ENCODE data around the gene ACADSB.

The ACADSB gene

DNA sequence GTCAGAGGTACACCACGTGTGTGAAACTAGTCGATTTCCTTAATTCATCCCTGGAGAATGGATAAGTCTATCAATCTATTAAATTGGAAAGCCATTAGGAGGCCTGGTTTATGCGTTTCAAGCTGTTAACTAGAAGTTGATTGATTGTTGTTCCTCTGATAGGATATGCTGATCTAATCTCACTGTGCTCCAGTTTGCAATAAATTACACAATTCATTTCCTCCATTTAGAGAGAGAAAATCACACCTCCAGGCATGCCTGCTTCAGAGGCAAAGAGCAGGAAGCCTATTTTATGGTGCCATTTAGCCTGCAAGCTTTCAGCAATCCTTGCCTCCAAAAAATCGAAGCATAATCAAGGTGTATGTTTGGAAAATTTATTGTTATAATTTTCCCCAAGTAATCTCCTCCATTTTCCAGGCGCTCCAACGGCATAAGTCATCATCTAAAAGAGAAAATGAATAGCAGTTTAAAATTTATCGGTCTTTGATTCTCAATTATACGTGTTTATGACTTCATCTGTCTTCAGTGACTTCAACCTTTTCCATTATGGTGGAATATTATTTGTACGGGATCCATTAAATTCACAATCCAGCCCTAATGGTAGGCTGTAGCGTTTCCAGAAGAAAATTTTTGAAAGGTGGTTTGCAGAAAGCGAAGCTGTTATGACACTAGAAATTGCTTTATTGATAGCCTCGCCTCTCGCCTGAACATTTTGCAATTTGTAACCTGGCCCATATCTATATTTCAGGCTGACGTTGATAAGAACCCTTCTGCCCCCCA, 84.0 kb downstream of the ACADSB start:
- DNase-seq: no peak
- Histone ChIP-seq H3K27ac (ENCODE audit: low read length) (no peak overlapping the region), H4K20me1 (ENCODE audit: insufficient read depth, low read length) (no peaks in the 10 kb centered on the region), H2AFZ (ENCODE audit: low read length) (no peak overlapping the region), H3K79me2 (ENCODE audit: low read length) (no peaks in the 10 kb centered on the region), H3K27me3 (replicated peaks; ENCODE audit: insufficient read depth, low read length) (no peaks in the 10 kb centered on the region), H3K9ac (ENCODE audit: low read length) (no peak overlapping the region), H3K4me2 (ENCODE audit: low read depth, low read length) (no peak overlapping the region), H3K9me3 (replicated peaks; ENCODE audit: insufficient read depth, low read length) (no peaks in the 10 kb centered on the region), H3K9me2 (replicated peaks; ENCODE audit: insufficient read depth, low read length) (no peaks in the 10 kb centered on the region), H3K36me3 (replicated peaks; ENCODE audit: insufficient read depth, low read length) (no peaks in the 10 kb centered on the region), H3K4me3 (ENCODE audit: low read length) (no peak overlapping the region), H3F3A (ENCODE audit: insufficient read depth, low read length) (no peaks in the 10 kb centered on the region), H3K4me1 (ENCODE audit: low read length) (no peaks in the 10 kb centered on the region)
- no peak for TF ChIP-seq EZH2phosphoT487 (IDR thresholded peaks at IDR 0.05; ENCODE audit: low read length)
- TF ChIP-seq EZH2 (optimal IDR thresholded peaks at IDR 0.05; ENCODE audit: low read depth, low read length): no peak
- TF ChIP-seq, protein P1, sequence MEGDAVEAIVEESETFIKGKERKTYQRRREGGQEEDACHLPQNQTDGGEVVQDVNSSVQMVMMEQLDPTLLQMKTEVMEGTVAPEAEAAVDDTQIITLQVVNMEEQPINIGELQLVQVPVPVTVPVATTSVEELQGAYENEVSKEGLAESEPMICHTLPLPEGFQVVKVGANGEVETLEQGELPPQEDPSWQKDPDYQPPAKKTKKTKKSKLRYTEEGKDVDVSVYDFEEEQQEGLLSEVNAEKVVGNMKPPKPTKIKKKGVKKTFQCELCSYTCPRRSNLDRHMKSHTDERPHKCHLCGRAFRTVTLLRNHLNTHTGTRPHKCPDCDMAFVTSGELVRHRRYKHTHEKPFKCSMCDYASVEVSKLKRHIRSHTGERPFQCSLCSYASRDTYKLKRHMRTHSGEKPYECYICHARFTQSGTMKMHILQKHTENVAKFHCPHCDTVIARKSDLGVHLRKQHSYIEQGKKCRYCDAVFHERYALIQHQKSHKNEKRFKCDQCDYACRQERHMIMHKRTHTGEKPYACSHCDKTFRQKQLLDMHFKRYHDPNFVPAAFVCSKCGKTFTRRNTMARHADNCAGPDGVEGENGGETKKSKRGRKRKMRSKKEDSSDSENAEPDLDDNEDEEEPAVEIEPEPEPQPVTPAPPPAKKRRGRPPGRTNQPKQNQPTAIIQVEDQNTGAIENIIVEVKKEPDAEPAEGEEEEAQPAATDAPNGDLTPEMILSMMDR (IDR thresholded peaks at IDR 0.05; ENCODE audit: low read length): no peak

DNA sequence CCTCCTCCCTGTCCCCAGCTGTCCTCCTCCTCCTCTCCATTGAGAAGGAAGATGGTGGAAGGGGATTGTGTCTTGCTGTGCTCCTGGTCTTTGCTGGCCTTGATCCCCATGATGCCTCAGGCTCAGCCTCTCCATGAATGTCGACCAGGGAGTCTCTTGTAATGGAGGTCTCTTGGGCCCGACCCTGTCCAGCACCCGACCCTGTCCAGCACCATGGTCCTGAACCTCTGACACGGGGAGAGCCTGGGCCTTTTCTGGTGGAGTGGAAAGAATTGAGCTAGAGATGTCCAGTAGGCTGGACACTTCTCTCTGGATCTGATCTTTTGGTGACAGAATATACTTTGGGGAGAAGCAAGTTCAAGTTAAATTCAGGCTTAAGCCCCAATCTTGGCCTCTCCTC, 84.7 kb downstream of the ACADSB start:
- Histone ChIP-seq H3K27me3 (replicated peaks; ENCODE audit: insufficient read depth, low read length) (no peaks in the 10 kb centered on the region), H3K36me3 (replicated peaks; ENCODE audit: insufficient read depth, low read length) (no peaks in the 10 kb centered on the region), H3K4me3 (ENCODE audit: low read length) (no peak overlapping the region), H3K9me3 (replicated peaks; ENCODE audit: insufficient read depth, low read length) (no peaks in the 10 kb centered on the region), H3K79me2 (ENCODE audit: low read length) (no peaks in the 10 kb centered on the region), H3K27ac (ENCODE audit: low read length) (no peak overlapping the region), H4K20me1 (ENCODE audit: insufficient read depth, low read length) (no peaks in the 10 kb centered on the region), H3K9ac (ENCODE audit: low read length) (no peak overlapping the region), H2AFZ (ENCODE audit: low read length) (no peak overlapping the region), H3F3A (ENCODE audit: insufficient read depth, low read length) (no peaks in the 10 kb centered on the region), H3K4me2 (ENCODE audit: low read depth, low read length) (no peak overlapping the region), H3K9me2 (replicated peaks; ENCODE audit: insufficient read depth, low read length) (no peaks in the 10 kb centered on the region), H3K4me1 (ENCODE audit: low read length) (no peaks in the 10 kb centered on the region)
- no peak for DNase-seq
- TF ChIP-seq EZH2phosphoT487 (IDR thresholded peaks at IDR 0.05; ENCODE audit: low read length) (no peak), EZH2 (optimal IDR thresholded peaks at IDR 0.05; ENCODE audit: low read depth, low read length) (no peak)
- TF ChIP-seq, protein P1 (IDR thresholded peaks at IDR 0.05; ENCODE audit: low read length): no peak

DNA sequence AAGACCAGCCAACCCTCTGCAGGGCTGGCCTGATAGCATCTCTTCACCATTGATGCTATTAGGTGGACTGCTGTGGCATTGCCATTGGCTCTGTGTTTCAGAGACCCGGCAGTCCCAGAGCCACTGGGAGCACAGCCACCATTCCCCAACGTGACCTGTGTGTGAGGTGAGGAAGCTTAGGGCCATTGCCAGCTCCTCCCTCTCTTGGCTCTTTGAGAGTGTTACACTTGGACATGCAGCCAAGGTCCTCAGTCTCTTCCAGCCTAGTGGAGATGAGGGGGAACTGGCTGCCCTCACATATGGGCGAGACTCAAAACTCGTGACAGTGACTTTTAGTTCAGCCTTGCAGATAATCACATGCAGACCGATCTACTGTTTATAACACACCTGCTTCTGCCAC, 87.6 kb downstream of the ACADSB start:
- Histone ChIP-seq H3K9me3 (replicated peaks; ENCODE audit: insufficient read depth, low read length) (no peaks in the 10 kb centered on the region), H2AFZ (ENCODE audit: low read length) (no peak overlapping the region), H3F3A (ENCODE audit: insufficient read depth, low read length) (no peaks in the 10 kb centered on the region), H3K4me3 (ENCODE audit: low read length) (no peak overlapping the region), H3K4me1 (ENCODE audit: low read length) (no peaks in the 10 kb centered on the region), H4K20me1 (ENCODE audit: insufficient read depth, low read length) (no peaks in the 10 kb centered on the region), H3K9ac (ENCODE audit: low read length) (no peak overlapping the region), H3K79me2 (ENCODE audit: low read length) (no peaks in the 10 kb centered on the region), H3K27me3 (replicated peaks; ENCODE audit: insufficient read depth, low read length) (no peaks in the 10 kb centered on the region), H3K27ac (ENCODE audit: low read length) (no peak overlapping the region), H3K36me3 (replicated peaks; ENCODE audit: insufficient read depth, low read length) (no peaks in the 10 kb centered on the region), H3K9me2 (replicated peaks; ENCODE audit: insufficient read depth, low read length) (no peaks in the 10 kb centered on the region), H3K4me2 (ENCODE audit: low read depth, low read length) (no peak overlapping the region)
- no peak for DNase-seq
- TF ChIP-seq EZH2phosphoT487 (IDR thresholded peaks at IDR 0.05; ENCODE audit: low read length) (no peak), EZH2 (optimal IDR thresholded peaks at IDR 0.05; ENCODE audit: low read depth, low read length) (no peak)
- TF ChIP-seq, protein P1 (IDR thresholded peaks at IDR 0.05; ENCODE audit: low read length): no peak
